ENCODE data around the gene CFAP54. TPM values are rescaled to one million over a fixed set of nuclear protein-coding genes. Genes with fewer than 3 reads are reported as not detected.

The CFAP54 gene
- polyA plus RNA-seq, 4 donors: 0.10 to 0.31 TPM; not detected in 2

DNA sequence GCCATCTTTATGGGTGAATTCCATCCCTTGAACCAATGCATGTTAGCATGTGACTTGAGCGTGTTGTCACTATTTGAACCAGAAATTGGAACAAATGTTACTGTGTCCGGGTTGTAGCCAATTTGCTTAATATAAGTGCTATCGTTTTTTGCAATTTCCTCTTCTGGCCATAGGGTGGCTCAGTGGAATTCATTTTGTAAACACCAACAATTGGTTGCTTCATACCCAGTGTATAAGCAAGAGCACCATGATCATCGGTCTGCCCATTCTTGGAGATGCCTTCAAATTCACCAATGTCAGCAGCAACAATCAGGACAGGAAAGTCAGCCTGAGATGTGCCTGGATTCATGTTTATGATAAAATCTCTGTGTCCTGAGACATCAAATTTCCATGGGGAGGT, 412.7 kb downstream of the CFAP54 start:
- no peak for DNase-seq
- Histone ChIP-seq H3K4me1 (ENCODE audit: control insufficient read depth in 3 of 3, insufficient read depth in 2 of 3, low read depth in 1 of 3, low read length in 2 of 3) (no peaks in the 10 kb centered on the region), H3K4me3 (ENCODE audit: low read depth in 1 of 3, low read length in 3 of 3) (no peak overlapping the region), H3K27ac (ENCODE audit: low read depth in 1 of 3, low read length in 2 of 3) (no peak overlapping the region), H3K36me3 (ENCODE audit: control insufficient read depth in 3 of 3, insufficient read depth in 2 of 3, low read depth in 1 of 3, low read length in 3 of 3) (no peaks in the 10 kb centered on the region), H3K27me3 (ENCODE audit: control insufficient read depth in 3 of 3, insufficient read depth in 3 of 3, low read length in 3 of 3) (peaks cover 0 to 5% (median 0%) of the 10 kb centered on the region in 3 donors), H3K9me3 (ENCODE audit: control insufficient read depth in 2 of 2, insufficient read depth in 1 of 2, low read depth in 1 of 2, low read length in 1 of 2) (no peaks in the 10 kb centered on the region)
- no peak for FAIRE-seq
- 69 to 77% (median 75%) methylated on average over 4 of the region's 4 CpGs for WGBS, 3 donors

DNA sequence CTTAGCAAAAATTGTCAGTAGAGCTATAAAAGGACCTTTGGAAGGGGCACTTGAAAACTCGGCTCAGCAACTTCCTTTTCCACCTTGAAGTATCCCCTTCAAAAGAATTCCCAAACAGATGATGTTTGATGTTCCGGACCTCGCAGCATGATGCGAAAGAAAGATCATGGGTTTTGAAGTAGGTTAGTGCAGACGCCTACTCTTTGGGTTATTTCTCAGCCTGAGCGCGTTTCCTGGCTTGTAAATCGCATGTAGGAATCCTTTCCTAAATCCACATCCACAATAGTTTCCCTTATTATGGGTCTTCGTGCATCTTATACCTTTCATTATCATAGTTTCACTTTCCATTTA, 417.1 kb downstream of the CFAP54 start:
- no peaks in the 10 kb centered on the region for H3K27me3 ChIP-seq (ENCODE audit: control insufficient read depth in 3 of 3, insufficient read depth in 3 of 3, low read length in 3 of 3)
- peak overlapping the region; percentile 72 to 95 (median 79) for H3K27ac ChIP-seq (ENCODE audit: low read depth in 1 of 3, low read length in 2 of 3)
- DNase-seq (no peak), FAIRE-seq (no peak)
- H3K36me3 ChIP-seq (ENCODE audit: control insufficient read depth in 3 of 3, insufficient read depth in 2 of 3, low read depth in 1 of 3, low read length in 3 of 3): no peaks in the 10 kb centered on the region
- peaks cover 0 to 6% (median 0%) of the 10 kb centered on the region in 3 donors for H3K4me1 ChIP-seq (ENCODE audit: control insufficient read depth in 3 of 3, insufficient read depth in 2 of 3, low read depth in 1 of 3, low read length in 2 of 3)
- no peaks in the 10 kb centered on the region for H3K9me3 ChIP-seq (ENCODE audit: control insufficient read depth in 2 of 2, insufficient read depth in 1 of 2, low read depth in 1 of 2, low read length in 1 of 2)
- 5 to 32% (median 13%) methylated on average over 9 of the region's 9 CpGs for WGBS, 3 donors
- peak overlapping the region; percentile 87 to 96 (median 87) for H3K4me3 ChIP-seq (ENCODE audit: low read depth in 1 of 3, low read length in 3 of 3)

- Histone ChIP-seq H3K9me3 (ENCODE audit: control insufficient read depth in 2 of 2, insufficient read depth in 1 of 2, low read depth in 1 of 2, low read length in 1 of 2) (no peaks in the 10 kb centered on the region), H3K36me3 (ENCODE audit: control insufficient read depth in 3 of 3, insufficient read depth in 2 of 3, low read depth in 1 of 3, low read length in 3 of 3) (no peaks in the 10 kb centered on the region), H3K4me3 (ENCODE audit: low read depth in 1 of 3, low read length in 3 of 3) (peak within 1 kb of the TSS; percentile 87 to 96 (median 87)), H3K27me3 (ENCODE audit: control insufficient read depth in 3 of 3, insufficient read depth in 3 of 3, low read length in 3 of 3) (no peaks in the 10 kb centered on the region), H3K4me1 (ENCODE audit: control insufficient read depth in 3 of 3, insufficient read depth in 2 of 3, low read depth in 1 of 3, low read length in 2 of 3) (peaks cover 0 to 6% (median 0%) of the 10 kb centered on the region in 3 donors), H3K27ac (ENCODE audit: low read depth in 1 of 3, low read length in 2 of 3) (peak within 1 kb of the TSS; percentile 72 to 95 (median 79))
- DNase-seq: peak; percentile 78 to 94
- no peak for FAIRE-seq
- WGBS, 3 donors: 0 to 1% (median 1%) methylated on average over 64 to 68 of the region's 68 CpGs
Observed at GRCh38 chr12:96906849-96907670, 417.7 kb downstream of the CFAP54 start, which contains the start of gene NEDD1. Gene NEDD1, plus strand, starts transcription at chr12:96907257. Its CDS starts 2,503 bp downstream, at chr12:96909760.

DNA sequence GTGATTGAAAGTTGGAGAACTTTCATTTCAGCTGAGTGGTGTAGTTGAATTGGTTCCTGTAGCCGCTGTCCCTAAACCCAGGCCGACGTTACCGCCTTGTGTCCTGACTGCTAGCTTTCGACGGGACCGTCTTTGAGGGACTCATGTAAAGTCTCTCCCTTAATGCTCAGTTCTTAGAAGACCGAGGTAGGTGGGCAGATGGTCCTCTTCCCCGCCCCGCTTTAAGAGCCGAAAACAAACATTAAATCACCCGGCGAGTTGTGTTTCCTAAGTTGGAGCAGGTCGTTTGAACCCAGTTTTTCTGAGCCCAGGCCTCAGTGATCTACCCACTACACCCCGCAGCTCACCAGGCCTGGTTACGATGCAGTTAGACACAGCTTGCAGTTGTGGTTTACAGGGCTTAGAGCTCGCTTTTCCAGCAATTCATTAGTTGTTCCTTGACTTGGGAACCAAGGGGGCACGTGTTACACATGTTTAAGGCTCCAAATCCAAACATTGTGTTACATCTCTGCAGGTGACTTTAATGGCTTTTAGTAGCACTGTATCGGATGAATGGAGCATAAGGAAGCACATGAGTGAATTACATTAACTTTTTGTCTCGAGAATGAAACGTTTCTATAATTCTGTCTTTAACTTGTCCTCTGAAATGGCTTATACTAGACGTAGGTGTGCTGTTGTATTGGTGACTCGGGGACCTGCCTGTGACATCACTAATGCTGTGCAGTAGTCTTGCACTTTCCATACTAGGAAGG, 418.5 kb downstream of the CFAP54 start:
- peak; percentile 48 to 69 for DNase-seq
- WGBS, 3 donors: 3 to 6% (median 3%) methylated on average over 23 of the region's 23 CpGs
- Histone ChIP-seq H3K4me3 (ENCODE audit: low read depth in 1 of 3, low read length in 3 of 3) (peak overlapping the region; percentile 87 to 96 (median 87)), H3K9me3 (ENCODE audit: control insufficient read depth in 2 of 2, insufficient read depth in 1 of 2, low read depth in 1 of 2, low read length in 1 of 2) (no peaks in the 10 kb centered on the region), H3K36me3 (ENCODE audit: control insufficient read depth in 3 of 3, insufficient read depth in 2 of 3, low read depth in 1 of 3, low read length in 3 of 3) (no peaks in the 10 kb centered on the region), H3K27me3 (ENCODE audit: control insufficient read depth in 3 of 3, insufficient read depth in 3 of 3, low read length in 3 of 3) (no peaks in the 10 kb centered on the region), H3K4me1 (ENCODE audit: control insufficient read depth in 3 of 3, insufficient read depth in 2 of 3, low read depth in 1 of 3, low read length in 2 of 3) (peaks cover 0 to 6% (median 0%) of the 10 kb centered on the region in 3 donors), H3K27ac (ENCODE audit: low read depth in 1 of 3, low read length in 2 of 3) (peak overlapping the region; percentile 72 to 95 (median 79))
- no peak for FAIRE-seq

DNA sequence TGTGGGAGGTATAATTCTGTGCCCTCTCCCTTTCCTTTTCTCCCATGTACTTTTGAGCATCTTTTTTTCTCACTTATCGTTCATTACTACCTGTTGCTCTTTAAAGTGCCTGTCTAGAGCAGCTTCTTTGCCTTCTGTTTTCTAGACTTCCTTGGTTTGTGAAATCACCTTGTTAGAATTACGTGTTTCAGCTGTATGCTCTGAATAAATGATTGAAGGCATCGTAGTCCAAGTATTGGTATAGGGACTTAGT, 419.0 kb downstream of the CFAP54 start:
- WGBS, 3 donors: 65 to 77% (median 67%) methylated on average over 3 of the region's 3 CpGs
- peaks cover 0 to 6% (median 0%) of the 10 kb centered on the region in 3 donors for H3K4me1 ChIP-seq (ENCODE audit: control insufficient read depth in 3 of 3, insufficient read depth in 2 of 3, low read depth in 1 of 3, low read length in 2 of 3)
- H3K27ac ChIP-seq (ENCODE audit: low read depth in 1 of 3, low read length in 2 of 3): peak overlapping the region in 1 of 3 donors; percentile 79
- no peaks in the 10 kb centered on the region for H3K27me3 ChIP-seq (ENCODE audit: control insufficient read depth in 3 of 3, insufficient read depth in 3 of 3, low read length in 3 of 3)
- H3K4me3 ChIP-seq (ENCODE audit: low read depth in 1 of 3, low read length in 3 of 3): peak overlapping the region in 1 of 3 donors; percentile 87
- no peak for DNase-seq
- H3K9me3 ChIP-seq (ENCODE audit: control insufficient read depth in 2 of 2, insufficient read depth in 1 of 2, low read depth in 1 of 2, low read length in 1 of 2): no peaks in the 10 kb centered on the region
- H3K36me3 ChIP-seq (ENCODE audit: control insufficient read depth in 3 of 3, insufficient read depth in 2 of 3, low read depth in 1 of 3, low read length in 3 of 3): no peaks in the 10 kb centered on the region
- no peak for FAIRE-seq

GRCh38 chr12:96912261-96912660, 422.9 kb downstream of the CFAP54 start:
- FAIRE-seq: no peak

GRCh38 chr12:96912943-96913342, 423.6 kb downstream of the CFAP54 start:
- FAIRE-seq (no peak), DNase-seq (no peak)
- Histone ChIP-seq H3K9me3 (ENCODE audit: control insufficient read depth in 2 of 2, insufficient read depth in 1 of 2, low read depth in 1 of 2, low read length in 1 of 2) (no peaks in the 10 kb centered on the region), H3K27me3 (ENCODE audit: control insufficient read depth in 3 of 3, insufficient read depth in 3 of 3, low read length in 3 of 3) (no peaks in the 10 kb centered on the region), H3K27ac (ENCODE audit: low read depth in 1 of 3, low read length in 2 of 3) (no peak overlapping the region), H3K4me1 (ENCODE audit: control insufficient read depth in 3 of 3, insufficient read depth in 2 of 3, low read depth in 1 of 3, low read length in 2 of 3) (peaks cover 0 to 3% (median 0%) of the 10 kb centered on the region in 3 donors), H3K4me3 (ENCODE audit: low read depth in 1 of 3, low read length in 3 of 3) (no peak overlapping the region), H3K36me3 (ENCODE audit: control insufficient read depth in 3 of 3, insufficient read depth in 2 of 3, low read depth in 1 of 3, low read length in 3 of 3) (no peaks in the 10 kb centered on the region)
- 94 to 98% (median 96%) methylated on average over 2 of the region's 2 CpGs for WGBS, 3 donors

More at GRCh38 chr12:96912261-96912660, 422.9 kb downstream of the CFAP54 start:
- no peaks in the 10 kb centered on the region for H3K27me3 ChIP-seq (ENCODE audit: control insufficient read depth in 3 of 3, insufficient read depth in 3 of 3, low read length in 3 of 3)
- no peak overlapping the region for H3K4me3 ChIP-seq (ENCODE audit: low read depth in 1 of 3, low read length in 3 of 3)
- H3K27ac ChIP-seq (ENCODE audit: low read depth in 1 of 3, low read length in 2 of 3): no peak overlapping the region
- H3K36me3 ChIP-seq (ENCODE audit: control insufficient read depth in 3 of 3, insufficient read depth in 2 of 3, low read depth in 1 of 3, low read length in 3 of 3): no peaks in the 10 kb centered on the region
- no peaks in the 10 kb centered on the region for H3K9me3 ChIP-seq (ENCODE audit: control insufficient read depth in 2 of 2, insufficient read depth in 1 of 2, low read depth in 1 of 2, low read length in 1 of 2)
- H3K4me1 ChIP-seq (ENCODE audit: control insufficient read depth in 3 of 3, insufficient read depth in 2 of 3, low read depth in 1 of 3, low read length in 2 of 3): peaks cover 0 to 6% (median 0%) of the 10 kb centered on the region in 3 donors
- no peak for DNase-seq
- WGBS, 3 donors: 68 to 78% (median 74%) methylated on average over 2 of the region's 2 CpGs

DNA sequence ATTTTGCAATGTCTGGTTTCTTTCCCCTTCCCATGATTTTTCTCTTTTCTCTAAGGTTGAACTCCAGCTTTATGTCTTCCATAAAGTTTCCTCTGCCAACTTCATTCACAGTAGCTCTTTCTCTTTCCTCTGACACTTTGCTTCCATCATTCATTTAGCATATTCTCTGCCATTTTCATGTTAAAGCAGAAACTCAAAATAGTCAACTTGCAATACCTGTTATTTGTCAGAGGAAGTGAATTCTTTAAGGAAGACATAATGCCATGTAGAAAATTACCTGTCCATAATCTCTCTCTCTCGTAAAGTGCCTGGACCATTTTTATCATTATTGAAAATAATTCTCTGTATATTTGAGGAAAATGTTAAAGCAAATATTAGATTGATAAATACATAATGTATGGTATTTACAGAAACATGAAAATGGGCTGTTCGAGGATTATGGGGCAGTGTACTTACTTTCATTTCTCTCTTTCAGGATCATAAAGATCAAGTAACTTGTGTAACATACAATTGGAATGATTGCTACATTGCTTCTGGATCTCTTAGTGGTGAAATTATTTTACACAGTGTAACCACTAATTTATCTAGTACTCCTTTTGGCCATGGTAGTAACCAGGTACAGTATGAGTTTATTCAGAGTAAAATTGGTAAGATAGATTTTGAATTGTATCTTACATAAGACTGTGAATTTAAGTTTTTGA, 430.3 kb downstream of the CFAP54 start:
- peaks cover 0 to 3% (median 0%) of the 10 kb centered on the region in 3 donors for H3K36me3 ChIP-seq (ENCODE audit: control insufficient read depth in 3 of 3, insufficient read depth in 2 of 3, low read depth in 1 of 3, low read length in 3 of 3)
- H3K9me3 ChIP-seq (ENCODE audit: control insufficient read depth in 2 of 2, insufficient read depth in 1 of 2, low read depth in 1 of 2, low read length in 1 of 2): peaks cover 0 to 3% of the 10 kb centered on the region in 2 donors
- WGBS, 3 donors: 87 to 88% (median 88%) methylated on average over 2 of the region's 2 CpGs
- no peaks in the 10 kb centered on the region for H3K27me3 ChIP-seq (ENCODE audit: control insufficient read depth in 3 of 3, insufficient read depth in 3 of 3, low read length in 3 of 3)
- H3K4me3 ChIP-seq (ENCODE audit: low read depth in 1 of 3, low read length in 3 of 3): no peak overlapping the region
- FAIRE-seq (no peak), DNase-seq (no peak)
- H3K27ac ChIP-seq (ENCODE audit: low read depth in 1 of 3, low read length in 2 of 3): no peak overlapping the region
- H3K4me1 ChIP-seq (ENCODE audit: control insufficient read depth in 3 of 3, insufficient read depth in 2 of 3, low read depth in 1 of 3, low read length in 2 of 3): no peaks in the 10 kb centered on the region

Data from small intestine (tissue), 7 donors.